Hepatocyte (in vitro differentiated cells): ENCODE measurements around the gene PLA2G1B. TPM values are rescaled to one million over a fixed set of nuclear protein-coding genes. Genes with fewer than 3 reads are reported as not detected.

Experiments used
- DNase-seq: peaks from one replicate; pipeline ENCODE4 v3.0.0-alpha.2; 2016; ENCODE audit warnings: low spot score
- H2AFZ ChIP-seq: fragments of 200-600 bp; sonication (generic); 2 replicates; pipeline ENCODE4 v1.6.0; 2016; ENCODE audit warnings: antibody characterized with exemption, mild to moderate bottlenecking
- H3K27ac ChIP-seq: fragments of 200-600 bp; sonication (generic); 2 replicates; pipeline ENCODE4 v1.5.1; 2016; ENCODE audit warnings: mild to moderate bottlenecking
- H3K27me3 ChIP-seq: fragments of 200-600 bp; sonication (generic); 2 replicates; pipeline ENCODE4 v1.6.1; 2016
- H3K36me3 ChIP-seq: fragments of 200-600 bp; sonication (generic); replicated peaks from 2 replicates; pipeline ENCODE4 v1.5.1; 2016; ENCODE audit warnings: low read depth; ENCODE audit not compliant: insufficient read depth
- H3K4me1 ChIP-seq: fragments of 200-600 bp; sonication (generic); 2 replicates; pipeline ENCODE4 v1.5.1; 2016; ENCODE audit warnings: mild to moderate bottlenecking, moderate library complexity; ENCODE audit not compliant: insufficient read depth
- H3K4me2 ChIP-seq: fragments of 200-600 bp; sonication (generic); 2 replicates; pipeline ENCODE4 v1.6.0; 2016
- H3K4me3 ChIP-seq: fragments of 200-600 bp; sonication (generic); 2 replicates; pipeline ENCODE4 v1.5.1; 2016; ENCODE audit warnings: mild to moderate bottlenecking
- H3K79me2 ChIP-seq: fragments of 200-600 bp; sonication (generic); 2 replicates; pipeline ENCODE4 v1.6.0; 2017; ENCODE audit warnings: mild to moderate bottlenecking
- H3K9me2 ChIP-seq: fragments of 200-600 bp; sonication (generic); replicated peaks from 2 replicates; pipeline ENCODE4 v1.6.0; 2017; ENCODE audit warnings: mild to moderate bottlenecking; ENCODE audit not compliant: insufficient read depth
- H3K9me3 ChIP-seq: fragments of 200-600 bp; sonication (generic); 2 replicates; pipeline ENCODE4 v1.5.1; 2016; ENCODE audit warnings: low read depth, mild to moderate bottlenecking
- H4K20me1 ChIP-seq: fragments of 200-600 bp; sonication (generic); 2 replicates; pipeline ENCODE4 v1.6.0; 2016; ENCODE audit warnings: mild to moderate bottlenecking; ENCODE audit not compliant: insufficient read depth, poor library complexity, severe bottlenecking
- CTCF ChIP-seq: fragments of 200-600 bp; sonication (generic); IDR thresholded peaks from 2 replicates; pipeline ENCODE4 v1.5.1; 2016; ENCODE audit warnings: antibody characterized with exemption, mild to moderate bottlenecking; ENCODE audit not compliant: poor library complexity
- EZH2 ChIP-seq: fragments of 200-600 bp; sonication (generic); IDR thresholded peaks from 2 replicates; pipeline ENCODE4 v1.6.1; 2016; ENCODE audit warnings: antibody characterized with exemption, mild to moderate bottlenecking, borderline replicate concordance
- EZH2phosphoT487 ChIP-seq: fragments of 200-600 bp; sonication (generic); IDR thresholded peaks from one replicate; pipeline ENCODE4 v1.6.1; 2018; ENCODE audit warnings: antibody characterized with exemption, mild to moderate bottlenecking, low read depth, moderate library complexity; ENCODE audit not compliant: unreplicated experiment, severe bottlenecking
- WGBS: methylation state at CpG from one replicate; pipeline ENCODE4 v1.1.6; 2016; ENCODE audit warnings: low lambda C conversion rate; ENCODE audit errors: missing lambda C conversion rate; 5-methylcytosine and 5-hydroxymethylcytosine counted together
- polyA plus RNA-seq: library from polyadenylated mRNA; unstranded; fragments of >200 nt; fragmentation: Nextera tagmentation; extraction: Ambion mirVana; gene quantifications from 2 replicates; pipeline ENCODE4 v1.2.1, GENCODE V29; 2016
- total RNA-seq: library from RNA; depleted of rRNA; stranded (reverse); fragments of >200 nt; gene quantifications from 2 replicates; pipeline ENCODE4 v1.2.3, GENCODE V29; 2014

The PLA2G1B gene
- total and polyA plus RNA-seq, 2 experiments from 2014 or later, result 8.5 to 14.7 TPM

DNA sequence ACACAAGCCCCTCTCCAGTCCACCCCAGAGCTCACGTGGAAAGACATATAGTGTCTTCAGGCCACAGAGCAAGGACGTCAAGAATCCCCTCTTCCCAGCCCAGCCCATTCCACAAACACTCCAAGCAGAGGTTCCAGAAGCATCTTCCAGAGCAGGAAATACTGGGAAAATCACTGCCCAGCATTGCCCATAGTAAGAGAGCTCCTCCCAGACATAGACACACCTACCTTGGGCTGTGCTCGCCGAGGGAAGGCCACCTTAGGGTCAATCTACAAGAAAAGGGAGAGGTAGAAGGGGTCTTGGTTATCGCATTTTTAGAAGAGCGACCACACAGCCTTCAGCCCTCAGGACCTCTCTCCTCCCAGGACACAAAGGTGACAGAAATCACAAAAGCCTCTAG lies 36.9 kb upstream of the PLA2G1B start:
- TF ChIP-seq EZH2 (no peak), EZH2phosphoT487 (no peak), CTCF (no peak)
- Histone ChIP-seq H3K27me3 (peaks cover 1% of the 10 kb centered on the region), H3K36me3 (no peaks in the 10 kb centered on the region), H3K27ac (peak overlapping the region; percentile 8), H3K4me3 (no peak overlapping the region), H3K4me2 (no peak overlapping the region), H3K9me3 (no peaks in the 10 kb centered on the region), H3K79me2 (peaks cover 11% of the 10 kb centered on the region), H2AFZ (no peak overlapping the region), H4K20me1 (no peaks in the 10 kb centered on the region), H3K4me1 (peaks cover 51% of the 10 kb centered on the region), H3K9me2 (no peaks in the 10 kb centered on the region)
- DNase-seq, result no peak
- 90% methylated on average over 6 of the region's 6 CpGs for WGBS

- Histone ChIP-seq H3K27me3 (no peaks in the 10 kb centered on the region), H3K36me3 (no peaks in the 10 kb centered on the region)
- TF ChIP-seq CTCF (no peak), EZH2phosphoT487 (no peak), EZH2 (no peak)
Measured at GRCh38 chr12:120363274-120363855, 35.8 kb upstream of the PLA2G1B start.

GRCh38 chr12:120362516-120363273 lies 35.1 kb upstream of the PLA2G1B start:
- Histone ChIP-seq H3K4me3 (no peak overlapping the region), H3K79me2 (peaks cover 9% of the 10 kb centered on the region), H4K20me1 (no peaks in the 10 kb centered on the region), H3K9me3 (no peaks in the 10 kb centered on the region), H3K4me1 (peaks cover 49% of the 10 kb centered on the region), H2AFZ (no peak overlapping the region), H3K27ac (peak overlapping the region; percentile 86), H3K36me3 (no peaks in the 10 kb centered on the region), H3K4me2 (peak overlapping the region; percentile 79), H3K27me3 (no peaks in the 10 kb centered on the region), H3K9me2 (no peaks in the 10 kb centered on the region)
- peak; percentile 45 for DNase-seq
- WGBS, result 78% methylated on average over 14 of the region's 14 CpGs
- no peak for TF ChIP-seq EZH2phosphoT487
- TF ChIP-seq EZH2, result no peak
- TF ChIP-seq CTCF, result no peak

More at GRCh38 chr12:120363274-120363855, 35.8 kb upstream of the PLA2G1B start:
- peaks cover 51% of the 10 kb centered on the region for H3K4me1 ChIP-seq
- H3K9me2 ChIP-seq, result no peaks in the 10 kb centered on the region
- H4K20me1 ChIP-seq, result no peaks in the 10 kb centered on the region
- no peak overlapping the region for H3K4me2 ChIP-seq
- peak overlapping the region; percentile 86 for H3K27ac ChIP-seq
- H3K4me3 ChIP-seq, result no peak overlapping the region
- no peak for DNase-seq
- peaks cover 11% of the 10 kb centered on the region for H3K79me2 ChIP-seq
- 70% methylated on average over 9 of the region's 9 CpGs for WGBS
- H2AFZ ChIP-seq, result no peak overlapping the region
- no peaks in the 10 kb centered on the region for H3K9me3 ChIP-seq
